Keratinocyte (primary cell): ENCODE data around the gene ABLIM2. TPM values are rescaled to one million over a fixed set of nuclear protein-coding genes. Genes with fewer than 3 reads are reported as not detected.

Experiments used
- DNase-seq: peaks from one replicate; pipeline ENCODE4 v3.0.0-alpha.2; 2011; ENCODE audit warnings: low read depth, missing footprints, low spot score
- FAIRE-seq: peaks from 2 replicates; lab custom pipeline; 2011; peaks lifted over from hg19 to GRCh38; lab: Jason Lieb, UNC
- H2AFZ ChIP-seq: 2 replicates; pipeline ENCODE4 v1.6.0; 2012; ENCODE audit warnings: low read length, control low read depth, inconsistent platforms; ENCODE audit not compliant: control insufficient read depth
- H3K27ac ChIP-seq: 2 replicates; pipeline ENCODE4 v1.5.1; 2011; ENCODE audit warnings: low read length; ENCODE audit not compliant: control insufficient read depth, insufficient read depth
- H3K27me3 ChIP-seq: 3 replicates; pipeline ENCODE4 v1.6.0; 2011; ENCODE audit warnings: low read length; ENCODE audit not compliant: control insufficient read depth, insufficient read depth; ENCODE audit errors: extremely low read depth
- H3K36me3 ChIP-seq, 2 experiments: 2 replicates in 1 of 2; 3 replicates in 1 of 2; pipeline ENCODE4 v1.5.1; 2011; ENCODE audit warnings: low read length in 2 of 2, mild to moderate bottlenecking in 1 of 2; ENCODE audit not compliant: control insufficient read depth in 2 of 2, insufficient read depth in 2 of 2; ENCODE audit errors: extremely low read depth in 1 of 2
- H3K4me1 ChIP-seq: 3 replicates; pipeline ENCODE4 v1.5.1; 2011; ENCODE audit warnings: low read length; ENCODE audit not compliant: control insufficient read depth, insufficient read depth; ENCODE audit errors: extremely low read depth
- H3K4me2 ChIP-seq: 3 replicates; pipeline ENCODE4 v1.6.0; 2011; ENCODE audit warnings: low read depth, low read length; ENCODE audit not compliant: control insufficient read depth, insufficient read depth; ENCODE audit errors: extremely low read depth
- H3K4me3 ChIP-seq, 3 experiments: fragments of 200-600 bp in 1 of 3; sonication (generic) in 1 of 3; 2 replicates in 2 of 3; 3 replicates in 1 of 3; pipeline ENCODE4 v1.5.1; 2011 to 2016; ENCODE audit warnings: low read length in 3 of 3, mild to moderate bottlenecking in 3 of 3, control low read depth in 2 of 3, inconsistent platforms in 1 of 3, low read depth in 1 of 3, mixed read lengths in 1 of 3, mixed run types in 1 of 3, moderate library complexity in 1 of 3; ENCODE audit not compliant: control insufficient read depth in 2 of 3, insufficient read depth in 2 of 3; ENCODE audit errors: extremely low read depth in 1 of 3
- H3K79me2 ChIP-seq: 2 replicates; pipeline ENCODE4 v1.6.0; 2012; ENCODE audit warnings: low read length; ENCODE audit not compliant: control insufficient read depth, insufficient read depth
- H3K9ac ChIP-seq: 3 replicates; pipeline ENCODE4 v1.6.0; 2011; ENCODE audit warnings: low read length; ENCODE audit not compliant: control insufficient read depth, insufficient read depth; ENCODE audit errors: extremely low read depth
- H3K9me1 ChIP-seq: 3 replicates; pipeline ENCODE4 v1.6.0; 2011; ENCODE audit warnings: low read length; ENCODE audit not compliant: control insufficient read depth, insufficient read depth; ENCODE audit errors: extremely low read depth
- H3K9me3 ChIP-seq: 2 replicates; pipeline ENCODE4 v1.5.1; 2012; ENCODE audit warnings: low read depth, low read length; ENCODE audit not compliant: control insufficient read depth
- H4K20me1 ChIP-seq: 3 replicates; pipeline ENCODE4 v1.6.0; 2011; ENCODE audit warnings: low read length; ENCODE audit not compliant: control insufficient read depth, insufficient read depth; ENCODE audit errors: extremely low read depth
- CTCF ChIP-seq, 3 experiments: IDR thresholded peaks in 1 of 3; conservative IDR thresholded peaks in 1 of 3; optimal IDR thresholded peaks in 1 of 3; 2 replicates in 2 of 3; 3 replicates in 1 of 3; pipeline versions ENCODE3 to v1.5.1; 2011; ENCODE audit warnings: low read length in 3 of 3, mild to moderate bottlenecking in 3 of 3, moderate library complexity in 2 of 3, control low read depth in 1 of 3, inconsistent platforms in 1 of 3; ENCODE audit not compliant: insufficient read depth in 2 of 3; ENCODE audit errors: extremely low read depth in 1 of 3
- EZH2 ChIP-seq: IDR thresholded peaks from one replicate; pipeline ENCODE4 v1.6.1; 2012; ENCODE audit warnings: inconsistent platforms, mild to moderate bottlenecking, low read length, moderate library complexity
- dilution Hi-C: fragments of 300-500 bp; cut with MboI; formaldehyde crosslinking; loops from one replicate; pipeline ENCODE4 v1.7.0; 2020; ENCODE audit warnings: low sequenced_read_pairs; ENCODE audit not compliant: extremely low pct_ligation_motif_present
- polyA plus RNA-seq, 5 experiments: library from polyadenylated mRNA; depleted of rRNA in 3 of 5; stranded (reverse) in 3 of 5; stranded (forward) in 1 of 5; unstranded in 1 of 5; fragments of >200 nt; gene quantifications; 1 replicate in 1 of 5; 2 replicates in 3 of 5; 3 replicates in 1 of 5; pipeline versions ENCODE4 v1.2.1 to v1.2.3, GENCODE V29; 2011 to 2012; ENCODE audit warnings: missing spikeins in 2 of 5, low read depth in 1 of 5, low replicate concordance in 1 of 5

ABLIM2 gene
- polyA plus RNA-seq, 1 donor (not counting 4 experiments of a cell fraction or from before 2014, with no cell fraction given), result 0.94 TPM

GRCh38 chr4:7995135-7995534, 163.5 kb downstream of the ABLIM2 start:
- no peaks in the 10 kb centered on the region for H3K9me3 ChIP-seq
- H3K4me2 ChIP-seq, result no peak overlapping the region
- no peak for FAIRE-seq
- H3K4me3 ChIP-seq, result no peak overlapping the region
- H3K36me3 ChIP-seq, result no peaks in the 10 kb centered on the region
- H3K9ac ChIP-seq, result no peak overlapping the region
- H3K4me1 ChIP-seq, result no peaks in the 10 kb centered on the region
- H3K9me1 ChIP-seq, result no peaks in the 10 kb centered on the region
- H3K79me2 ChIP-seq, result no peaks in the 10 kb centered on the region
- peaks cover 2% of the 10 kb centered on the region for H3K27me3 ChIP-seq
- no peak for DNase-seq
- H3K27ac ChIP-seq, result no peak overlapping the region
- H4K20me1 ChIP-seq, result no peaks in the 10 kb centered on the region
- no peak overlapping the region for H2AFZ ChIP-seq
- dilution Hi-C loops, result no loop called here
- TF ChIP-seq CTCF (optimal IDR thresholded peaks at IDR 0.05 in 1 of 3, IDR thresholded peaks at IDR 0.05 in 1 of 3, conservative IDR thresholded peaks at IDR 0.05 in 1 of 3; ENCODE audit: extremely low read depth in 1 of 3, insufficient read depth in 2 of 3, low read length in 3 of 3) (no peak), EZH2 (no peak)

DNA sequence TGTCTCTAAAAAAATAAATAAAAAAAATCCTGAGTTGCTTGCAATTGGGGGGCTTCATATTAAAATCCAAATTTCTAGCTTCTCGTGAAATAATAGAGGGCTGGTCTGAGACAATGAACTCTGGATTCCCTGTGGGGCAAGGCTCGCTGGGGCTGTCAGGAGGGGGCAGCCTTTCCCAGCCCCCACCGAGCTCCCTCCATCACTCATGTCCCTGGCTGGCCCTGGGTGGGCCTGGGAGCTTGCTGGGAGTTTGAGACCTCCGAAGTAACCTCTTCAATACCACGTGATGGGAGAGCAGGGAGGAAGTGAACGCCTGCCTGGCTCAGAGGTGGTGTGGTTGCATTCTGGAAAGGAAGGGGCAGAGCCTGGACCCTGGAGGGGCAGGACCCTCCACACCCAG, 164.9 kb downstream of the ABLIM2 start:
- Histone ChIP-seq H3K79me2 (no peaks in the 10 kb centered on the region), H3K27ac (no peak overlapping the region), H3K9ac (no peak overlapping the region), H4K20me1 (no peaks in the 10 kb centered on the region), H3K27me3 (no peaks in the 10 kb centered on the region), H3K36me3 (no peaks in the 10 kb centered on the region), H3K9me1 (no peaks in the 10 kb centered on the region), H3K4me1 (no peaks in the 10 kb centered on the region), H3K4me3 (no peak overlapping the region), H3K4me2 (no peak overlapping the region), H2AFZ (no peak overlapping the region), H3K9me3 (no peaks in the 10 kb centered on the region)
- TF ChIP-seq CTCF (optimal IDR thresholded peaks at IDR 0.05 in 1 of 3, IDR thresholded peaks at IDR 0.05 in 1 of 3, conservative IDR thresholded peaks at IDR 0.05 in 1 of 3; ENCODE audit: extremely low read depth in 1 of 3, insufficient read depth in 2 of 3, low read length in 3 of 3) (no peak), EZH2 (no peak)
- FAIRE-seq (no peak), DNase-seq (no peak)
- dilution Hi-C loops, result no loop called here
